ENCODE results near the gene CNOT3.

The CNOT3 gene

GRCh38 chr19:54142166-54142780, 4.7 kb downstream of the CNOT3 start:
- no peak for TF ChIP-seq CTCF (IDR thresholded peaks at IDR 0.05; ENCODE audit: control extremely low read depth, extremely low read depth, low read depth, missing control alignments)
- CTCF ChIA-PET, result no interaction called here
- DNase-seq (ENCODE audit: extremely low spot score), result no peak
- POLR2A ChIA-PET, result no interaction called here

GRCh38 chr19:54145541-54146158, 8.1 kb downstream of the CNOT3 start:
- ChIA-PET CTCF (no interaction called here), POLR2A (no interaction called here)
- no peak for DNase-seq (ENCODE audit: extremely low spot score)
- TF ChIP-seq CTCF (IDR thresholded peaks at IDR 0.05; ENCODE audit: control extremely low read depth, extremely low read depth, low read depth, missing control alignments), result no peak

GRCh38 chr19:54147676-54148075, 10.1 kb downstream of the CNOT3 start:
- no peak for DNase-seq (ENCODE audit: extremely low spot score)
- ChIA-PET CTCF (no interaction called here), POLR2A (interaction anchor here (1.3 kb wide), 1 partner anchor 11 kb away, joined by 5 read pairs; no protein-coding TSS in a partner anchor)
- TF ChIP-seq CTCF (IDR thresholded peaks at IDR 0.05; ENCODE audit: control extremely low read depth, extremely low read depth, low read depth, missing control alignments), result no peak

GRCh38 chr19:54148158-54148557, 10.6 kb downstream of the CNOT3 start:
- POLR2A ChIA-PET, result interaction anchor here (1.3 kb wide), 1 partner anchor 11 kb away, joined by 5 read pairs; no protein-coding TSS in a partner anchor
- no peak for DNase-seq (ENCODE audit: extremely low spot score)
- CTCF ChIA-PET, result no interaction called here

GRCh38 chr19:54149021-54149812, 11.7 kb downstream of the CNOT3 start:
- DNase-seq (ENCODE audit: extremely low spot score), result no peak
- POLR2A ChIA-PET, result interaction anchor here (0.6 to 1.3 kb wide), 2 partner anchors 9 to 12 kb away, joined by 5 to 6 read pairs; no protein-coding TSS in a partner anchor
- no peak for TF ChIP-seq CTCF (IDR thresholded peaks at IDR 0.05; ENCODE audit: control extremely low read depth, extremely low read depth, low read depth, missing control alignments)
- CTCF ChIA-PET, result interaction anchor here (1.3 to 3.0 kb wide), 2 partner anchors 12 to 19 kb away, joined by 3 to 9 read pairs; no protein-coding TSS in a partner anchor

More at GRCh38 chr19:54148158-54148557, 10.6 kb downstream of the CNOT3 start:
- no peak for TF ChIP-seq CTCF (IDR thresholded peaks at IDR 0.05; ENCODE audit: control extremely low read depth, extremely low read depth, low read depth, missing control alignments)

GRCh38 chr19:54151362-54152035, 13.9 kb downstream of the CNOT3 start:
- CTCF ChIA-PET, result interaction anchor here (3.0 kb wide), 1 partner anchor 17 kb away, joined by 9 read pairs; no protein-coding TSS in a partner anchor
- TF ChIP-seq CTCF (IDR thresholded peaks at IDR 0.05; ENCODE audit: control extremely low read depth, extremely low read depth, low read depth, missing control alignments), result no peak
- POLR2A ChIA-PET, result interaction anchor here (1.9 kb wide), 1 partner anchor 14 kb away, joined by 7 read pairs; the partner anchor contains the start of gene CNOT3
- DNase-seq (ENCODE audit: extremely low spot score), result no peak
